SIG-M5 treated with dmso at 0.1 percent for 504 hours (cell line): Measurements from ENCODE around the gene ARHGAP15.

Experiments
- DNase-seq: peaks from one replicate; lab custom pipeline; 2025; ENCODE audit not compliant: unreplicated experiment; lab: John Stamatoyannopoulos, UW

ARHGAP15 gene

GRCh38 chr2:143223556-143223955 lies 94.3 kb downstream of the ARHGAP15 start:
- no peak for DNase-seq

- DNase-seq, result no peak
These were observed 96.7 kb downstream of the ARHGAP15 start for GRCh38 chr2:143225931-143226330.

- no peak for DNase-seq
These were observed 97.7 kb downstream of the ARHGAP15 start for GRCh38 chr2:143226714-143227541.

GRCh38 chr2:143229411-143229810 lies 100.2 kb downstream of the ARHGAP15 start:
- DNase-seq, result no peak

- no peak for DNase-seq
These were observed 100.7 kb downstream of the ARHGAP15 start for GRCh38 chr2:143229952-143230351.

- DNase-seq, result no peak
These were observed 101.5 kb downstream of the ARHGAP15 start for GRCh38 chr2:143230506-143231253.

GRCh38 chr2:143231254-143231645 lies 102.0 kb downstream of the ARHGAP15 start:
- DNase-seq, result no peak

GRCh38 chr2:143237146-143237777 lies 108.0 kb downstream of the ARHGAP15 start:
- DNase-seq, result no peak

- DNase-seq, result no peak
These were observed 112.3 kb downstream of the ARHGAP15 start for GRCh38 chr2:143241403-143242088.

GRCh38 chr2:143246246-143246645 lies 117.0 kb downstream of the ARHGAP15 start:
- DNase-seq, result no peak

GRCh38 chr2:143246815-143247744 lies 117.9 kb downstream of the ARHGAP15 start:
- DNase-seq, result no peak

GRCh38 chr2:143248631-143249030 lies 119.4 kb downstream of the ARHGAP15 start:
- DNase-seq, result no peak

GRCh38 chr2:143251681-143252080 lies 122.5 kb downstream of the ARHGAP15 start:
- no peak for DNase-seq

- DNase-seq, result no peak
These were observed 123.1 kb downstream of the ARHGAP15 start for GRCh38 chr2:143252138-143252907.

GRCh38 chr2:143254110-143254509 lies 124.9 kb downstream of the ARHGAP15 start:
- DNase-seq, result no peak

GRCh38 chr2:143255086-143255485 lies 125.9 kb downstream of the ARHGAP15 start:
- no peak for DNase-seq

- DNase-seq, result no peak
These were observed 126.7 kb downstream of the ARHGAP15 start for GRCh38 chr2:143255899-143256298.

GRCh38 chr2:143258126-143258892 lies 129.1 kb downstream of the ARHGAP15 start:
- DNase-seq, result no peak
